ENCODE data around the gene ZFP82.

Gene ZFP82

GRCh38 chr19:36373638-36374156, 44.7 kb downstream of the ZFP82 start:
- no peak for DNase-seq (ENCODE audit: low read depth, low spot score)

DNA sequence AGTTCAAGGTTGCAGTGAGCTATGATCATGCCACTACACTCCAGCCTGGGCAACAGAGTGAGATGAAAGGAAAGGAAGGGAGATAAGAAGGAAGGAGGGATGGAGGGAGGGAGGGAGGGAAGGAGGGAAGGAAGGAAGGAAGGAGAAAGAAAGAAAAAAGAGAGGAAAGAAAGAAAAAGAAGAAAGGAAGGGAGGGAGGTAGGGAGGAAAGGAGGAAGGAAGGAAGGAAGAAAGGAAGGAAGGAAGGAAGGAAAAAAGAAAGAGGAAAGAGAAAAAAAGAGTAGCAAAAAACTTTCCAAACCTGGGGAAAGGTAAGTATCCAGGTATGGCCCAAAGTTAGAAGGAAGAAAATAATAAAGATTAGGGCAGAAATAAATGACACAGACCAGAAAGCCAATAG, 46.6 kb downstream of the ZFP82 start:
- no peak for DNase-seq (ENCODE audit: low read depth, low spot score)

GRCh38 chr19:36363845-36364244, 54.6 kb downstream of the ZFP82 start:
- DNase-seq (ENCODE audit: low read depth, low spot score) = no peak
